CD14-positive monocyte (primary cell): Measurements from ENCODE around the gene TRAM2. TPM values are rescaled to one million over a fixed set of nuclear protein-coding genes. Genes with fewer than 3 reads are reported as not detected.

Experiments
- DNase-seq, 3 donors: peaks; one replicate each; pipeline ENCODE4 v3.0.0-alpha.2; 2011 to 2022
- H2AFZ ChIP-seq: 2 replicates; pipeline ENCODE4 v1.6.0; 2012; ENCODE audit warnings: mild to moderate bottlenecking, low read depth, low read length, inconsistent platforms; ENCODE audit not compliant: insufficient read depth, poor library complexity, severe bottlenecking
- H3K27ac ChIP-seq, 2 donors: 1 replicate in 1 of 2; 2 replicates in 1 of 2; pipeline ENCODE4 v1.5.1; 2012 to 2013; ENCODE audit warnings: low read length in 2 of 2, control low read depth in 1 of 2, inconsistent platforms in 1 of 2, low read depth in 1 of 2, mild to moderate bottlenecking in 1 of 2
- H3K27me3 ChIP-seq, 2 donors: one replicate each; pipeline versions ENCODE4 v1.6.0 to v1.6.1; 2011 to 2013; ENCODE audit warnings: low read length in 2 of 2; ENCODE audit not compliant: control insufficient read depth in 2 of 2, insufficient read depth in 2 of 2
- H3K36me3 ChIP-seq, 2 donors: replicated peaks in 1 of 2; 1 replicate in 1 of 2; 2 replicates in 1 of 2; pipeline versions ENCODE4 v1.5.1 to v1.6.1; 2012 to 2013; ENCODE audit warnings: low read length in 2 of 2, control low read depth in 1 of 2, inconsistent platforms in 1 of 2, mild to moderate bottlenecking in 1 of 2; ENCODE audit not compliant: insufficient read depth in 2 of 2, control insufficient read depth in 1 of 2
- H3K4me1 ChIP-seq, 2 donors: 1 replicate in 1 of 2; 2 replicates in 1 of 2; pipeline versions ENCODE4 v1.5.1 to v1.6.1; 2012 to 2013; ENCODE audit warnings: low read length in 2 of 2, control low read depth in 1 of 2, inconsistent platforms in 1 of 2, mild to moderate bottlenecking in 1 of 2, moderate library complexity in 1 of 2; ENCODE audit not compliant: insufficient read depth in 2 of 2, control insufficient read depth in 1 of 2
- H3K4me2 ChIP-seq: replicated peaks from 2 replicates; pipeline ENCODE3; 2012; ENCODE audit warnings: low read length, moderate library complexity, mild to moderate bottlenecking; ENCODE audit not compliant: poor library complexity, severe bottlenecking; ENCODE audit errors: extremely low read depth
- H3K4me3 ChIP-seq, 3 experiments: fragments of 200-600 bp in 1 of 3; sonication (generic) in 1 of 3; replicated peaks in 1 of 3; 1 replicate in 2 of 3; 2 replicates in 1 of 3; pipeline ENCODE4 v1.5.1; 2011 to 2013; ENCODE audit warnings: low read length in 3 of 3, mild to moderate bottlenecking in 3 of 3, control low read depth in 2 of 3, low read depth in 2 of 3, inconsistent platforms in 1 of 3, moderate library complexity in 1 of 3
- H3K79me2 ChIP-seq: 2 replicates; pipeline ENCODE4 v1.6.0; 2012; ENCODE audit warnings: mild to moderate bottlenecking, control low read depth, inconsistent platforms, low read length, moderate library complexity; ENCODE audit not compliant: insufficient read depth
- H3K9ac ChIP-seq: 2 replicates; pipeline ENCODE4 v1.6.0; 2017; ENCODE audit warnings: low read length, mild to moderate bottlenecking; ENCODE audit not compliant: insufficient read depth, poor library complexity, severe bottlenecking
- H3K9me3 ChIP-seq, 2 donors: replicated peaks in 1 of 2; 1 replicate in 1 of 2; 2 replicates in 1 of 2; pipeline versions ENCODE4 v1.5.1 to v1.6.1; 2012 to 2013; ENCODE audit warnings: low read length in 2 of 2, control low read depth in 1 of 2; ENCODE audit not compliant: control insufficient read depth in 1 of 2, insufficient read depth in 1 of 2
- H4K20me1 ChIP-seq: 2 replicates; pipeline ENCODE4 v1.6.0; 2012; ENCODE audit warnings: mild to moderate bottlenecking, low read length, control low read depth, moderate library complexity; ENCODE audit not compliant: insufficient read depth
- H3K27ac Mint-ChIP-seq, 7 donors: one replicate each; pipeline ENCODE4 v1.8.0; 2020; ENCODE audit warnings: mild to moderate bottlenecking in 7 of 7, mixed read lengths in 7 of 7, moderate library complexity in 6 of 7, inconsistent platforms in 2 of 7
- H3K27me3 Mint-ChIP-seq, 3 donors: one replicate each; pipeline ENCODE4 v1.8.0; 2021 to 2022; ENCODE audit warnings: low read depth in 3 of 3, mild to moderate bottlenecking in 3 of 3, mixed read lengths in 3 of 3, moderate library complexity in 3 of 3, inconsistent platforms in 1 of 3
- H3K36me3 Mint-ChIP-seq, 2 donors: one replicate each; pipeline ENCODE4 v1.8.0; 2020; ENCODE audit warnings: mixed read lengths in 2 of 2, inconsistent platforms in 1 of 2, mild to moderate bottlenecking in 1 of 2
- H3K4me1 Mint-ChIP-seq: one replicate; pipeline ENCODE4 v1.8.0; 2020; ENCODE audit warnings: mild to moderate bottlenecking, mixed read lengths
- H3K4me3 Mint-ChIP-seq, 2 donors: one replicate each; pipeline ENCODE4 v1.8.0; 2020; ENCODE audit warnings: mild to moderate bottlenecking in 2 of 2, mixed read lengths in 2 of 2, moderate library complexity in 1 of 2
- H3K9me3 Mint-ChIP-seq, 7 donors: one replicate each; pipeline ENCODE4 v1.8.0; 2020 to 2022; ENCODE audit warnings: mixed read lengths in 7 of 7, mild to moderate bottlenecking in 6 of 7, moderate library complexity in 6 of 7, inconsistent platforms in 2 of 7
- WGBS: methylation state at CpG from one replicate; pipeline ENCODE4 v1.1.5; 2013; ENCODE audit warnings: missing lambda C conversion rate; ENCODE audit not compliant: insufficient coverage; 5-methylcytosine and 5-hydroxymethylcytosine counted together
- intact Hi-C, 2 donors: fragments of 100-400 bp; cut with micrococcal nuclease; formaldehyde crosslinking; loops; one replicate each; pipeline versions ENCODE4 v1.15.0 to v1.15.1; 2023
- polyA plus RNA-seq, 3 donors: library from polyadenylated mRNA; depleted of rRNA in 1 of 3; unstranded in 2 of 3; stranded (reverse) in 1 of 3; fragments of 300-500 nt in 2 of 3; fragments of >200 nt in 1 of 3; fragmentation: Illumina TruSeq in 2 of 3; gene quantifications; 1 replicate in 2 of 3; 2 replicates in 1 of 3; pipeline ENCODE4 v1.2.3, GENCODE V29; 2012 to 2021
- TF ChIP-seq, protein P1 (sequence below): fragments of 200-600 bp; IDR thresholded peaks from one replicate; pipeline ENCODE4 v1.8.0; 2022; ENCODE audit warnings: antibody characterized with exemption, mild to moderate bottlenecking

The TRAM2 gene
- polyA plus RNA-seq, 3 donors, result 4.7 to 11.7 (median 5.9) TPM

- no peak overlapping the region for H3K4me3 Mint-ChIP-seq
- intact Hi-C loops, result no loop called here
- peaks cover 92 to 100% of the 10 kb centered on the region in 2 donors for H3K36me3 ChIP-seq
Observed at GRCh38 chr6:52512199-52512598, 64.7 kb downstream of the TRAM2 start.

GRCh38 chr6:52511572-52512151, 65.2 kb downstream of the TRAM2 start:
- Histone ChIP-seq H2AFZ (no peak overlapping the region), H3K4me3 (no peak overlapping the region), H3K4me2 (no peak overlapping the region), H3K9ac (no peak overlapping the region), H3K9me3 (no peaks in the 10 kb centered on the region), H3K79me2 (no peaks in the 10 kb centered on the region), H3K4me1 (peaks cover 4 to 8% of the 10 kb centered on the region in 2 donors), H3K36me3 (peaks cover 92 to 100% of the 10 kb centered on the region in 2 donors), H3K27ac (no peak overlapping the region), H4K20me1 (no peaks in the 10 kb centered on the region), H3K27me3 (no peaks in the 10 kb centered on the region)
- H3K4me1 Mint-ChIP-seq, result peaks cover 18% of the 10 kb centered on the region
- H3K27ac Mint-ChIP-seq, result peak overlapping the region in 3 of 7 donors; percentile 32 to 57 (median 49)
- peaks cover 90 to 95% of the 10 kb centered on the region in 2 donors for H3K36me3 Mint-ChIP-seq
- 100% methylated on average over 3 of the region's 12 CpGs for WGBS
- TF ChIP-seq, protein P1, sequence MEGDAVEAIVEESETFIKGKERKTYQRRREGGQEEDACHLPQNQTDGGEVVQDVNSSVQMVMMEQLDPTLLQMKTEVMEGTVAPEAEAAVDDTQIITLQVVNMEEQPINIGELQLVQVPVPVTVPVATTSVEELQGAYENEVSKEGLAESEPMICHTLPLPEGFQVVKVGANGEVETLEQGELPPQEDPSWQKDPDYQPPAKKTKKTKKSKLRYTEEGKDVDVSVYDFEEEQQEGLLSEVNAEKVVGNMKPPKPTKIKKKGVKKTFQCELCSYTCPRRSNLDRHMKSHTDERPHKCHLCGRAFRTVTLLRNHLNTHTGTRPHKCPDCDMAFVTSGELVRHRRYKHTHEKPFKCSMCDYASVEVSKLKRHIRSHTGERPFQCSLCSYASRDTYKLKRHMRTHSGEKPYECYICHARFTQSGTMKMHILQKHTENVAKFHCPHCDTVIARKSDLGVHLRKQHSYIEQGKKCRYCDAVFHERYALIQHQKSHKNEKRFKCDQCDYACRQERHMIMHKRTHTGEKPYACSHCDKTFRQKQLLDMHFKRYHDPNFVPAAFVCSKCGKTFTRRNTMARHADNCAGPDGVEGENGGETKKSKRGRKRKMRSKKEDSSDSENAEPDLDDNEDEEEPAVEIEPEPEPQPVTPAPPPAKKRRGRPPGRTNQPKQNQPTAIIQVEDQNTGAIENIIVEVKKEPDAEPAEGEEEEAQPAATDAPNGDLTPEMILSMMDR, result no peak
- H3K27me3 Mint-ChIP-seq, result peaks cover 0 to 2% (median 2%) of the 10 kb centered on the region in 3 donors
- intact Hi-C loops, result no loop called here
- peaks cover 0 to 2% (median 0%) of the 10 kb centered on the region in 7 donors for H3K9me3 Mint-ChIP-seq
- H3K4me3 Mint-ChIP-seq, result no peak overlapping the region
- DNase-seq, result no peak

More at GRCh38 chr6:52512199-52512598, 64.7 kb downstream of the TRAM2 start:
- H3K4me3 ChIP-seq, result no peak overlapping the region
- 95% methylated on average over 4 of the region's 4 CpGs for WGBS
- Mint-ChIP-seq H3K9me3 (peaks cover 0 to 2% (median 0%) of the 10 kb centered on the region in 7 donors), H3K36me3 (peaks cover 90 to 95% of the 10 kb centered on the region in 2 donors), H3K27me3 (peaks cover 0 to 2% (median 2%) of the 10 kb centered on the region in 3 donors), H3K4me1 (peaks cover 18% of the 10 kb centered on the region), H3K27ac (peak overlapping the region in 2 of 7 donors; percentile 32 to 56)
- no peaks in the 10 kb centered on the region for H3K9me3 ChIP-seq
- DNase-seq, result no peak
- no peak overlapping the region for H2AFZ ChIP-seq
- H3K9ac ChIP-seq, result no peak overlapping the region
- H3K4me1 ChIP-seq, result peaks cover 4 to 8% of the 10 kb centered on the region in 2 donors
- H3K27me3 ChIP-seq, result no peaks in the 10 kb centered on the region
- H3K79me2 ChIP-seq, result no peaks in the 10 kb centered on the region
- TF ChIP-seq, protein P1, result no peak
- no peak overlapping the region for H3K4me2 ChIP-seq
- H4K20me1 ChIP-seq, result no peaks in the 10 kb centered on the region
- peak overlapping the region in 1 of 2 donors; percentile 40 for H3K27ac ChIP-seq
